ENCODE data around the gene PDE11A. TPM values are rescaled to one million over a fixed set of nuclear protein-coding genes. Genes with fewer than 3 reads are reported as not detected.

PDE11A gene
- total and polyA plus RNA-seq, 5 donors from 2014 or later, result not detected

DNA sequence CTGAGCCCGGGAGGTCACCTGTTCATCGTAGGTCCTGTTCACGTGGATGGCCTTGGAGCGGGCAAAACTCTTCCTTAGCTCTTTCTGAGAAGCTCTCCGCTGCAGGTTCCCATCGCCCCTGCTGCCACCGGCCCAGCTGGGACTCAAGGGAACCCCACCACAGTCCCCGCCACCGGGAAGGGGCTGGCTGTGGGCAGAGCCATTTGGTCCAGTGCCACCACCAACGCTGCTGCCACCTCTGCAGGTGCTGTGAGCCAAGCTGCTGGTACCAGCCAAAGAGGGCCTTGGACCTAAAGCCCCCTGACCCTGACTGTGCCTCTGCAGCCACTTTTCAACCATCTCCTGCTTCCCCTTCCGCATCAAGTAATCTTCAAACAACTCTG, 586 bp downstream of the PDE11A start:
- no peak overlapping the region for H3K4me3 Mint-ChIP-seq
- H3K27me3 Mint-ChIP-seq, result peaks cover 62% of the 10 kb centered on the region
- no peak overlapping the region for H3K27ac ChIP-seq (ENCODE audit: insufficient read depth, low read length, poor library complexity, severe bottlenecking)
- ATAC-seq (ENCODE audit: low read depth in 2 of 2), result no peak
- H3K9me3 ChIP-seq (ENCODE audit: control insufficient read depth in 2 of 2, low read length in 2 of 2), result no peaks in the 10 kb centered on the region
- H3K27me3 ChIP-seq (ENCODE audit: control insufficient read depth, insufficient read depth, low read length), result peaks cover 12% of the 10 kb centered on the region
- H3K4me1 ChIP-seq (ENCODE audit: control insufficient read depth, insufficient read depth, low read length, poor library complexity, severe bottlenecking), result peaks cover 9% of the 10 kb centered on the region
- no peaks in the 10 kb centered on the region for H3K36me3 ChIP-seq (ENCODE audit: control insufficient read depth, insufficient read depth, low read length)
- peaks cover 0 to 2% (median 0%) of the 10 kb centered on the region in 7 donors for H3K9me3 Mint-ChIP-seq
- no peak for DNase-seq
- H3K36me3 Mint-ChIP-seq, result no peaks in the 10 kb centered on the region
- H3K27ac Mint-ChIP-seq, result no peak overlapping the region
- H3K4me3 ChIP-seq (ENCODE audit: low read depth, low read length), result no peak overlapping the region
- peaks cover 0 to 10% (median 0%) of the 10 kb centered on the region in 4 donors for H3K4me1 Mint-ChIP-seq

- no peaks in the 10 kb centered on the region for H3K36me3 ChIP-seq (ENCODE audit: control insufficient read depth, insufficient read depth, low read length)
- H3K4me3 Mint-ChIP-seq, result no peak overlapping the region
- H3K4me1 Mint-ChIP-seq, result peaks cover 0 to 10% (median 0%) of the 10 kb centered on the region in 4 donors
These were observed 1.8 kb downstream of the PDE11A start for GRCh38 chr2:178070824-178071223.

GRCh38 chr2:178069551-178069950, 3.0 kb downstream of the PDE11A start:
- ATAC-seq (ENCODE audit: low read depth in 2 of 2), result no peak
- no peak for DNase-seq
- H3K4me3 Mint-ChIP-seq, result no peak overlapping the region

More at GRCh38 chr2:178070824-178071223, 1.8 kb downstream of the PDE11A start:
- H3K36me3 Mint-ChIP-seq, result no peaks in the 10 kb centered on the region
- no peak for DNase-seq
- Histone ChIP-seq H3K4me1 (ENCODE audit: control insufficient read depth, insufficient read depth, low read length, poor library complexity, severe bottlenecking) (peaks cover 9% of the 10 kb centered on the region), H3K27me3 (ENCODE audit: control insufficient read depth, insufficient read depth, low read length) (peaks cover 12% of the 10 kb centered on the region), H3K9me3 (ENCODE audit: control insufficient read depth in 2 of 2, low read length in 2 of 2) (no peaks in the 10 kb centered on the region), H3K4me3 (ENCODE audit: low read depth, low read length) (no peak overlapping the region), H3K27ac (ENCODE audit: insufficient read depth, low read length, poor library complexity, severe bottlenecking) (no peak overlapping the region)
- ATAC-seq (ENCODE audit: low read depth in 2 of 2), result no peak
- peaks cover 0 to 2% (median 0%) of the 10 kb centered on the region in 7 donors for H3K9me3 Mint-ChIP-seq
- H3K27ac Mint-ChIP-seq, result no peak overlapping the region
- H3K27me3 Mint-ChIP-seq, result peaks cover 58% of the 10 kb centered on the region

GRCh38 chr2:178068823-178069454, 3.6 kb downstream of the PDE11A start:
- ATAC-seq (ENCODE audit: low read depth in 2 of 2), result no peak
- no peak overlapping the region for H3K27ac Mint-ChIP-seq
- no peak overlapping the region for H3K27ac ChIP-seq (ENCODE audit: insufficient read depth, low read length, poor library complexity, severe bottlenecking)
- no peak overlapping the region for H3K4me3 ChIP-seq (ENCODE audit: low read depth, low read length)
- DNase-seq, result no peak
- no peak overlapping the region for H3K4me3 Mint-ChIP-seq
- no peaks in the 10 kb centered on the region for H3K36me3 ChIP-seq (ENCODE audit: control insufficient read depth, insufficient read depth, low read length)
- peaks cover 0 to 1% (median 0%) of the 10 kb centered on the region in 7 donors for H3K9me3 Mint-ChIP-seq
- H3K27me3 ChIP-seq (ENCODE audit: control insufficient read depth, insufficient read depth, low read length), result peaks cover 12% of the 10 kb centered on the region
- H3K4me1 Mint-ChIP-seq, result peaks cover 0 to 10% (median 0%) of the 10 kb centered on the region in 4 donors
- H3K9me3 ChIP-seq (ENCODE audit: control insufficient read depth in 2 of 2, low read length in 2 of 2), result no peaks in the 10 kb centered on the region
- peaks cover 41% of the 10 kb centered on the region for H3K27me3 Mint-ChIP-seq
- H3K36me3 Mint-ChIP-seq, result no peaks in the 10 kb centered on the region
- peaks cover 9% of the 10 kb centered on the region for H3K4me1 ChIP-seq (ENCODE audit: control insufficient read depth, insufficient read depth, low read length, poor library complexity, severe bottlenecking)

More at GRCh38 chr2:178069551-178069950, 3.0 kb downstream of the PDE11A start:
- H3K27me3 Mint-ChIP-seq, result peaks cover 47% of the 10 kb centered on the region
- H3K27ac Mint-ChIP-seq, result no peak overlapping the region
- Histone ChIP-seq H3K27me3 (ENCODE audit: control insufficient read depth, insufficient read depth, low read length) (peaks cover 12% of the 10 kb centered on the region), H3K27ac (ENCODE audit: insufficient read depth, low read length, poor library complexity, severe bottlenecking) (no peak overlapping the region), H3K36me3 (ENCODE audit: control insufficient read depth, insufficient read depth, low read length) (no peaks in the 10 kb centered on the region), H3K4me3 (ENCODE audit: low read depth, low read length) (no peak overlapping the region), H3K9me3 (ENCODE audit: control insufficient read depth in 2 of 2, low read length in 2 of 2) (no peaks in the 10 kb centered on the region), H3K4me1 (ENCODE audit: control insufficient read depth, insufficient read depth, low read length, poor library complexity, severe bottlenecking) (peaks cover 9% of the 10 kb centered on the region)
- H3K4me1 Mint-ChIP-seq, result peaks cover 0 to 10% (median 0%) of the 10 kb centered on the region in 4 donors
- H3K9me3 Mint-ChIP-seq, result peaks cover 0 to 2% (median 0%) of the 10 kb centered on the region in 7 donors
- no peaks in the 10 kb centered on the region for H3K36me3 Mint-ChIP-seq

- Mint-ChIP-seq H3K9me3 (no peaks in the 10 kb centered on the region), H3K27me3 (peaks cover 24% of the 10 kb centered on the region), H3K36me3 (no peaks in the 10 kb centered on the region), H3K4me1 (no peaks in the 10 kb centered on the region), H3K27ac (no peak overlapping the region), H3K4me3 (no peak overlapping the region)
- ATAC-seq (ENCODE audit: low read depth in 2 of 2) (no peak), DNase-seq (no peak)
- H3K4me1 ChIP-seq (ENCODE audit: control insufficient read depth, insufficient read depth, low read length, poor library complexity, severe bottlenecking), result no peaks in the 10 kb centered on the region
- H3K27ac ChIP-seq (ENCODE audit: insufficient read depth, low read length, poor library complexity, severe bottlenecking), result no peak overlapping the region
- H3K4me3 ChIP-seq (ENCODE audit: low read depth, low read length), result no peak overlapping the region
- peaks cover 9% of the 10 kb centered on the region for H3K27me3 ChIP-seq (ENCODE audit: control insufficient read depth, insufficient read depth, low read length)
- H3K36me3 ChIP-seq (ENCODE audit: control insufficient read depth, insufficient read depth, low read length), result no peaks in the 10 kb centered on the region
- H3K9me3 ChIP-seq (ENCODE audit: control insufficient read depth in 2 of 2, low read length in 2 of 2), result no peaks in the 10 kb centered on the region
These were observed 5.5 kb downstream of the PDE11A start for GRCh38 chr2:178066890-178067669.

GRCh38 chr2:178066324-178066723, 6.3 kb downstream of the PDE11A start:
- Histone ChIP-seq H3K27me3 (ENCODE audit: control insufficient read depth, insufficient read depth, low read length) (peaks cover 9% of the 10 kb centered on the region), H3K9me3 (ENCODE audit: control insufficient read depth in 2 of 2, low read length in 2 of 2) (no peaks in the 10 kb centered on the region), H3K4me3 (ENCODE audit: low read depth, low read length) (no peak overlapping the region), H3K27ac (ENCODE audit: insufficient read depth, low read length, poor library complexity, severe bottlenecking) (no peak overlapping the region), H3K4me1 (ENCODE audit: control insufficient read depth, insufficient read depth, low read length, poor library complexity, severe bottlenecking) (no peaks in the 10 kb centered on the region), H3K36me3 (ENCODE audit: control insufficient read depth, insufficient read depth, low read length) (no peaks in the 10 kb centered on the region)
- no peaks in the 10 kb centered on the region for H3K9me3 Mint-ChIP-seq
- H3K4me3 Mint-ChIP-seq, result no peak overlapping the region
- DNase-seq (no peak), ATAC-seq (ENCODE audit: low read depth in 2 of 2) (no peak)
- H3K4me1 Mint-ChIP-seq, result no peaks in the 10 kb centered on the region
- peaks cover 20% of the 10 kb centered on the region for H3K27me3 Mint-ChIP-seq
- H3K27ac Mint-ChIP-seq, result no peak overlapping the region
- no peaks in the 10 kb centered on the region for H3K36me3 Mint-ChIP-seq

GRCh38 chr2:178059681-178060080, 12.9 kb downstream of the PDE11A start:
- H3K9me3 ChIP-seq (ENCODE audit: control insufficient read depth in 2 of 2, low read length in 2 of 2), result no peaks in the 10 kb centered on the region
- no peak for DNase-seq
- no peaks in the 10 kb centered on the region for H3K9me3 Mint-ChIP-seq
- no peaks in the 10 kb centered on the region for H3K36me3 Mint-ChIP-seq
- no peak overlapping the region for H3K4me3 Mint-ChIP-seq
- H3K4me3 ChIP-seq (ENCODE audit: low read depth, low read length), result no peak overlapping the region
- no peak overlapping the region for H3K27ac ChIP-seq (ENCODE audit: insufficient read depth, low read length, poor library complexity, severe bottlenecking)
- peaks cover 7% of the 10 kb centered on the region for H3K27me3 ChIP-seq (ENCODE audit: control insufficient read depth, insufficient read depth, low read length)
- H3K27ac Mint-ChIP-seq, result no peak overlapping the region
- H3K4me1 Mint-ChIP-seq, result no peaks in the 10 kb centered on the region
- no peak for ATAC-seq (ENCODE audit: low read depth in 2 of 2)
- no peaks in the 10 kb centered on the region for H3K27me3 Mint-ChIP-seq
- no peaks in the 10 kb centered on the region for H3K36me3 ChIP-seq (ENCODE audit: control insufficient read depth, insufficient read depth, low read length)
- no peaks in the 10 kb centered on the region for H3K4me1 ChIP-seq (ENCODE audit: control insufficient read depth, insufficient read depth, low read length, poor library complexity, severe bottlenecking)

Data from CD4-positive, CD25-positive, alpha-beta regulatory T cell (primary cell).